Activated naive CD4-positive, alpha-beta T cell treated with anti-CD3 and anti-CD28 coated beads, Interleukin-2, amount 10 ng/mL, durations not matched to agents 7 days and 5 days (primary cell): ENCODE results near the gene CHAMP1.

Source experiments
- CTCF ChIA-PET: fragments of 350-600 bp; sonication (Branson Sonifier 250); formaldehyde crosslinking; loops from one replicate; lab custom pipeline; 2021; ENCODE audit warnings: antibody characterized with exemption; lab: Charles Lee
- DNase-seq: peaks from one replicate; pipeline ENCODE4 v3.0.0-alpha.2; 2020
- H3K27ac Mint-ChIP-seq: one replicate; pipeline ENCODE4 v1.8.0; 2021; ENCODE audit warnings: mild to moderate bottlenecking, moderate library complexity, mixed read lengths
- H3K27me3 Mint-ChIP-seq: one replicate; pipeline ENCODE4 v1.8.0; 2021; ENCODE audit warnings: mild to moderate bottlenecking, mixed read lengths
- H3K36me3 Mint-ChIP-seq: one replicate; pipeline ENCODE4 v1.8.0; 2021; ENCODE audit warnings: mixed read lengths
- H3K4me1 Mint-ChIP-seq: one replicate; pipeline ENCODE4 v1.8.0; 2021; ENCODE audit warnings: mixed read lengths
- H3K4me3 Mint-ChIP-seq: one replicate; pipeline ENCODE4 v1.8.0; 2021; ENCODE audit warnings: mild to moderate bottlenecking, moderate library complexity, mixed read lengths
- H3K9me3 Mint-ChIP-seq: one replicate; pipeline ENCODE4 v1.8.0; 2021; ENCODE audit warnings: mixed read lengths

The CHAMP1 gene

GRCh38 chr13:114284680-114285079 is 29.6 kb upstream of the CHAMP1 start:
- no peak overlapping the region for H3K27ac Mint-ChIP-seq
- no peak for DNase-seq
- H3K9me3 Mint-ChIP-seq, result no peaks in the 10 kb centered on the region
- H3K4me3 Mint-ChIP-seq, result no peak overlapping the region
- no peaks in the 10 kb centered on the region for H3K27me3 Mint-ChIP-seq
- H3K4me1 Mint-ChIP-seq, result peaks cover 36% of the 10 kb centered on the region
- CTCF ChIA-PET, result no interaction called here
- H3K36me3 Mint-ChIP-seq, result peaks cover 60% of the 10 kb centered on the region

GRCh38 chr13:114285166-114285808 is 29.0 kb upstream of the CHAMP1 start:
- peak overlapping the region; percentile 28 for H3K27ac Mint-ChIP-seq
- DNase-seq, result no peak

GRCh38 chr13:114286808-114287207 is 27.5 kb upstream of the CHAMP1 start:
- H3K27ac Mint-ChIP-seq, result no peak overlapping the region
- CTCF ChIA-PET, result no interaction called here

More at GRCh38 chr13:114285166-114285808, 29.0 kb upstream of the CHAMP1 start:
- Mint-ChIP-seq H3K27me3 (no peaks in the 10 kb centered on the region), H3K9me3 (no peaks in the 10 kb centered on the region), H3K36me3 (peaks cover 63% of the 10 kb centered on the region), H3K4me3 (no peak overlapping the region), H3K4me1 (peaks cover 31% of the 10 kb centered on the region)
- CTCF ChIA-PET, result no interaction called here

GRCh38 chr13:114288157-114288591 is 26.1 kb upstream of the CHAMP1 start:
- peaks cover 75% of the 10 kb centered on the region for H3K36me3 Mint-ChIP-seq
- peaks cover 21% of the 10 kb centered on the region for H3K4me1 Mint-ChIP-seq
- H3K4me3 Mint-ChIP-seq, result no peak overlapping the region
- no peaks in the 10 kb centered on the region for H3K9me3 Mint-ChIP-seq
- DNase-seq, result no peak
- H3K27ac Mint-ChIP-seq, result peak overlapping the region; percentile 13
- no peaks in the 10 kb centered on the region for H3K27me3 Mint-ChIP-seq
- CTCF ChIA-PET, result no interaction called here

More at GRCh38 chr13:114286808-114287207, 27.5 kb upstream of the CHAMP1 start:
- no peaks in the 10 kb centered on the region for H3K27me3 Mint-ChIP-seq
- peaks cover 24% of the 10 kb centered on the region for H3K4me1 Mint-ChIP-seq
- H3K36me3 Mint-ChIP-seq, result peaks cover 68% of the 10 kb centered on the region
- DNase-seq, result no peak
- no peaks in the 10 kb centered on the region for H3K9me3 Mint-ChIP-seq
- H3K4me3 Mint-ChIP-seq, result no peak overlapping the region

DNA sequence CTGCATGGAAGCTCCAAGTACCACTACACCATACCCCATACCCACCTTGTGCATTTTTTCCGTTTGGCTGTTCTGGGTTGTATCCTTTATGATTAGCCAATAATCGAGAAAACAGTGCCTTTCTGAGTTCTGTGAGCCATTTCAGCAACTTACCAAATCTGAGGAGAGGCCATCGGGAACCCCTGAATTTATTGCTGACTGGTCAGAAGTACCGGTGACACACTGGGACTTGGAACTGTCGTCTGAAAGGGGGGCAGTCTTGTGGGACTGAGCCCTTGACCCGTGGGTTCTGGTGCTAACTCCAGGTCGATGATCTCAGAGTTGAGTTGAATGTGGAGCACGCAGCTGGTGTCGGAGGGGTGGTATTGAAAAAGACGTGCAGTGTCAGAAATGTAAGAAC is 17.9 kb upstream of the CHAMP1 start:
- Mint-ChIP-seq H3K36me3 (peaks cover 41% of the 10 kb centered on the region), H3K4me1 (no peaks in the 10 kb centered on the region), H3K27ac (no peak overlapping the region), H3K9me3 (no peaks in the 10 kb centered on the region), H3K4me3 (no peak overlapping the region), H3K27me3 (no peaks in the 10 kb centered on the region)
- CTCF ChIA-PET, result no interaction called here
- DNase-seq, result no peak

DNA sequence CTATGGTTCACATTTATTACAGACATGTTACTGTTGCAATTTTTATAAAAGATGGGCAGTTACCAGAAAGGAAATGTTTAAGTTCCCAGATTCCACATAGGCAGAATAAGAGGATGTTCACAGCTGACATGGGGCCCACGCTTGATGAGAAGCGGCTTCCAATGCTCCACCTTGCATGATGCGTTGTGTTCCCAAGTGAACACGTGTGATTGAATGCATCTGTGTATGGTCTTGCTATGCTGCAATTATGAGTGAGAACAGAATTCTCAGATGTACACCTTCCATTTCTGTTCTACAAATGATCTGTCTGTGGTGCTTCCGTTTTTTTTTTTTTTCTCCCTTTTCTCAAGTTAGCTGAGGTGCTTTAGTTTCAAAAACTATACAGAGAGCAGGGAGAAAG is 17.4 kb upstream of the CHAMP1 start:
- no peak overlapping the region for H3K4me3 Mint-ChIP-seq
- no peak for DNase-seq
- CTCF ChIA-PET, result no interaction called here
- peaks cover 40% of the 10 kb centered on the region for H3K36me3 Mint-ChIP-seq
- no peaks in the 10 kb centered on the region for H3K9me3 Mint-ChIP-seq
- H3K27ac Mint-ChIP-seq, result no peak overlapping the region
- H3K27me3 Mint-ChIP-seq, result no peaks in the 10 kb centered on the region
- H3K4me1 Mint-ChIP-seq, result no peaks in the 10 kb centered on the region

- Mint-ChIP-seq H3K4me1 (no peaks in the 10 kb centered on the region), H3K4me3 (no peak overlapping the region), H3K36me3 (peaks cover 37% of the 10 kb centered on the region), H3K9me3 (no peaks in the 10 kb centered on the region), H3K27ac (no peak overlapping the region), H3K27me3 (no peaks in the 10 kb centered on the region)
- CTCF ChIA-PET, result no interaction called here
- DNase-seq, result no peak
Measured at GRCh38 chr13:114298866-114299265, 15.4 kb upstream of the CHAMP1 start.

DNA sequence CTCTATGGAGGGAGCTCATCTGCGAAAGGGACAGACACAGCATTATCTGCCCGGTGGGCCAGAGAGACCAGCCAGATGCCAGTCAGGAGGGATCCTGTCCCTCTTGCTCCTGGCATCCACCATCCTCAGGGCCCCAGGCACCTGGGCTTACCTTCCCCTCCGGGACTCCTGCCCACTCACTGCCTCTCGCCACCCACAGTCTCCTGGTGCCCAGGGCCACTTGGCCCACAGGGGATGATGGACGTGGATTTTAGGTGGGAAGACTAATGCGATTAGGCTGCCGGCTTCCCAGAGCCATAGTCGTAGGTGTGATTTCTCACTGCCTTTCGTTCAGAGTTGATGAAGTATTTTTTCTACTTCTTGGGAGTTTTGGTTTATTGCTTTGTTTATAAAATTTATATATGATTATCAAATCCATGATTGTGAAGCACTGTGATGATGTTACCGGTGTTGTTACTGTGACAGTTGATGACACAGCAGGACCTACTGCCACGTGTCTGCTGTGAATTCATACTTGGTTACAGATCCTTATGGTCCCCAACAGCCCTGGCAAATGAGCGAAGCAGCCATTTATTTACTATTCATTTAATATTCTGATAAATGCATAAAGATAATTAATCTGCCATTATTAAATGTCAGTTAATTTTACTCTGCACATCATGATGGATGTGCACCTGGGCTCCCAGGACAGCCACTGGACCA is 14.5 kb upstream of the CHAMP1 start:
- Mint-ChIP-seq H3K9me3 (no peaks in the 10 kb centered on the region), H3K27me3 (no peaks in the 10 kb centered on the region), H3K27ac (no peak overlapping the region), H3K4me1 (no peaks in the 10 kb centered on the region), H3K36me3 (peaks cover 35% of the 10 kb centered on the region), H3K4me3 (no peak overlapping the region)
- no peak for DNase-seq
- CTCF ChIA-PET, result no interaction called here

DNA sequence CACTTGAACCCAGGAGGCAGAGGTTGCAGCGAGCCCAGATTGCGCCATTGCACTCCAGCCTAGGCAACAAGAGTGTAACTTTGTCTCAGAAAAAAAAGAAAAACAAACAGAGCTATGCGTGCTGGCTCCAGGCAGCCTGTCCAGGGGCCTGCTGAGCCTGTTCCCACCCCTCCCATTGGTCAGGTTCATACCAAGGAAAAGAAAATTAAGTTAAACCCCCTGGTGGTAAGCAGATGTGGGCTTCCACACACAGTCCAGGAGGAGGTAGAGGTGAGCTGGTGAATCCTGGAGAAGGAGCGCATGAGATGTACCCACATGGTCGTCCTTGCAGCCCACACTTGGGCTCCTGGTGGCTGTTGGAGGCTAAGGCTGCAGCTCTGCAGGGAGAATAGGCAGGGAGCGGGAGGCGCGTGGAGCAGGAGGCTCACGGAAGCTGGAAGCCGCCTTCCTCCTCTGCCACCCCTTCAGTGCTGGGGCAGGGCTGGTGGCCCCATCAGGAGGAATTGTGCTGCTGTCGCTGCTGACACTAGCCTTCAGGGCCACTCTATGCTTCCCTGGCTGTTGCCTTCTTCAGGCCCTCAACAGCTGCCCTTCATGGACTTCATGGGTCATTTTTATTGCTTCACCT is 10.5 kb upstream of the CHAMP1 start:
- Mint-ChIP-seq H3K4me3 (no peak overlapping the region), H3K27ac (no peak overlapping the region), H3K36me3 (peaks cover 30% of the 10 kb centered on the region), H3K9me3 (no peaks in the 10 kb centered on the region), H3K4me1 (no peaks in the 10 kb centered on the region), H3K27me3 (no peaks in the 10 kb centered on the region)
- DNase-seq, result no peak
- CTCF ChIA-PET, result interaction anchor here (1.0 kb wide), 1 partner anchor 12 kb away, joined by 4 read pairs; no protein-coding TSS in a partner anchor

- Mint-ChIP-seq H3K9me3 (no peaks in the 10 kb centered on the region), H3K27me3 (no peaks in the 10 kb centered on the region), H3K4me1 (no peaks in the 10 kb centered on the region), H3K4me3 (no peak overlapping the region), H3K36me3 (peaks cover 24% of the 10 kb centered on the region), H3K27ac (no peak overlapping the region)
- CTCF ChIA-PET, result interaction anchor here (1.0 kb wide), 1 partner anchor 11 kb away, joined by 4 read pairs; no protein-coding TSS in a partner anchor
- no peak for DNase-seq
Measured at GRCh38 chr13:114304346-114305034, 9.8 kb upstream of the CHAMP1 start.

- H3K27ac Mint-ChIP-seq, result no peak overlapping the region
- CTCF ChIA-PET, result no interaction called here
- no peaks in the 10 kb centered on the region for H3K27me3 Mint-ChIP-seq
Measured at GRCh38 chr13:114309086-114309485, 5.2 kb upstream of the CHAMP1 start.

DNA sequence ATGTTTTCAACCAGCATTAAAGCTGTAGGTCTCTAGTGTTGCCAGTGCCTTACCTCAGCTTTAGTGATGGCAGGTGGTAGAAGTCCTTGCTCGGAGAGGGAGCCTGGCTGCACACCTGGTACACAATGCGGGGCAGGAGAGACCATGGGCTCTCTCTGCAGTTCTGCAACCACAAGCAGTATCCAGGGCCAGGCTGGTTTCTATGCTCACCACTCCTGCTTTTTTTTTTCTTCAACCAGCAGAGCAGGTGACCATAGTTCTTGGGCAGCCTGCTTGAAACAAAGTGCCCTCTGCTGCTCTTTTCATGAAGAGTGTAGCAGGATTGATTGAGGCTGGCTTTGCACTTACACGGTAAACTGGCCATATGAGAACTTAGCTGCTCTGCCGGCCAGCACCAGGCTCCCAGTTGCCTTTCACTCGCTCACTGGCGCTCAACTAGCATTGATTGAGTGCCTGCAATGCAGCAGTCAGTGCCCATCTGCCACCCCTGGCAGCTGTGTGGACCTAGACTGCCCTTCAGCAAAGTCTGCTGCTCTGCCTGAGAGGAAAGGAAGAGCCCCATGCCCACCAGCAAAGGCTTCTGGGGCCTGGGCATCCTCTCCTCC is 4.4 kb upstream of the CHAMP1 start:
- peaks cover 15% of the 10 kb centered on the region for H3K4me1 Mint-ChIP-seq
- H3K36me3 Mint-ChIP-seq, result peaks cover 8% of the 10 kb centered on the region
- no peaks in the 10 kb centered on the region for H3K27me3 Mint-ChIP-seq
- no peaks in the 10 kb centered on the region for H3K9me3 Mint-ChIP-seq
- H3K4me3 Mint-ChIP-seq, result no peak overlapping the region
- no peak overlapping the region for H3K27ac Mint-ChIP-seq
- CTCF ChIA-PET, result interaction anchor here (1.3 kb wide), 1 partner anchor 15 kb away, joined by 3 read pairs; no protein-coding TSS in a partner anchor
- DNase-seq, result no peak

More at GRCh38 chr13:114309086-114309485, 5.2 kb upstream of the CHAMP1 start:
- H3K4me1 Mint-ChIP-seq, result peaks cover 14% of the 10 kb centered on the region
- no peak overlapping the region for H3K4me3 Mint-ChIP-seq
- H3K36me3 Mint-ChIP-seq, result peaks cover 7% of the 10 kb centered on the region
- H3K9me3 Mint-ChIP-seq, result no peaks in the 10 kb centered on the region
- DNase-seq, result no peak

- no peak for DNase-seq
- CTCF ChIA-PET, result interaction anchor here (1.3 kb wide), 1 partner anchor 16 kb away, joined by 3 read pairs; no protein-coding TSS in a partner anchor
- Mint-ChIP-seq H3K36me3 (peaks cover 13% of the 10 kb centered on the region), H3K9me3 (no peaks in the 10 kb centered on the region), H3K27ac (no peak overlapping the region), H3K27me3 (no peaks in the 10 kb centered on the region), H3K4me1 (peaks cover 23% of the 10 kb centered on the region), H3K4me3 (no peak overlapping the region)
Measured at GRCh38 chr13:114310956-114311355, 3.3 kb upstream of the CHAMP1 start.

- CTCF ChIA-PET, result no interaction called here
- Mint-ChIP-seq H3K36me3 (peaks cover 13% of the 10 kb centered on the region), H3K4me1 (peaks cover 23% of the 10 kb centered on the region), H3K27ac (no peak overlapping the region), H3K4me3 (no peak overlapping the region), H3K27me3 (no peaks in the 10 kb centered on the region), H3K9me3 (no peaks in the 10 kb centered on the region)
- DNase-seq, result no peak
Measured at GRCh38 chr13:114311387-114311786, 2.9 kb upstream of the CHAMP1 start.
